CD4-positive, alpha-beta T cell treated with Interleukin-17A for 4 hours (primary cell): ENCODE data around the gene MACROD2.

ENCODE experiments used
- DNase-seq: peaks from one replicate; pipeline ENCODE4 v3.0.0-alpha.2; 2020; ENCODE audit warnings: mixed read lengths

MACROD2 gene

GRCh38 chr20:15422966-15423365 is 1427.7 kb downstream of the MACROD2 start:
- DNase-seq = no peak

GRCh38 chr20:15439551-15439950 is 1444.2 kb downstream of the MACROD2 start:
- no peak for DNase-seq

GRCh38 chr20:15440049-15440820 is 1444.9 kb downstream of the MACROD2 start:
- DNase-seq = no peak

- DNase-seq = no peak
Observed at GRCh38 chr20:15445056-15445840, 1449.9 kb downstream of the MACROD2 start.

GRCh38 chr20:15446373-15446772 is 1451.1 kb downstream of the MACROD2 start:
- DNase-seq = no peak

- DNase-seq = no peak
Observed at GRCh38 chr20:15447549-15447948, 1452.2 kb downstream of the MACROD2 start.

GRCh38 chr20:15449061-15449460 is 1453.7 kb downstream of the MACROD2 start:
- DNase-seq = no peak

- no peak for DNase-seq
Observed at GRCh38 chr20:15451241-15451640, 1455.9 kb downstream of the MACROD2 start.

GRCh38 chr20:15455279-15455678 is 1460.0 kb downstream of the MACROD2 start:
- DNase-seq = no peak

GRCh38 chr20:15461938-15462337 is 1466.6 kb downstream of the MACROD2 start:
- DNase-seq = no peak

- DNase-seq = no peak
Observed at GRCh38 chr20:15475483-15475882, 1480.2 kb downstream of the MACROD2 start.

- no peak for DNase-seq
Observed at GRCh38 chr20:15476186-15476585, 1480.9 kb downstream of the MACROD2 start.

GRCh38 chr20:15476781-15477180 is 1481.5 kb downstream of the MACROD2 start:
- no peak for DNase-seq

GRCh38 chr20:15482525-15482924 is 1487.2 kb downstream of the MACROD2 start:
- no peak for DNase-seq

GRCh38 chr20:15485519-15485918 is 1490.2 kb downstream of the MACROD2 start:
- no peak for DNase-seq

- no peak for DNase-seq
Observed at GRCh38 chr20:15487030-15487429, 1491.7 kb downstream of the MACROD2 start.

- no peak for DNase-seq
Observed at GRCh38 chr20:15487682-15488081, 1492.4 kb downstream of the MACROD2 start.

- no peak for DNase-seq
Observed at GRCh38 chr20:15491575-15491974, 1496.3 kb downstream of the MACROD2 start.

- no peak for DNase-seq
Observed at GRCh38 chr20:15494851-15495250, 1499.5 kb downstream of the MACROD2 start.

- no peak for DNase-seq
Observed at GRCh38 chr20:15496501-15497039, 1501.3 kb downstream of the MACROD2 start.

GRCh38 chr20:15498926-15499325 is 1503.6 kb downstream of the MACROD2 start:
- no peak for DNase-seq

GRCh38 chr20:15506311-15506710 is 1511.0 kb downstream of the MACROD2 start:
- DNase-seq = no peak

GRCh38 chr20:15507151-15507550 is 1511.8 kb downstream of the MACROD2 start:
- DNase-seq = no peak

- DNase-seq = no peak
Observed at GRCh38 chr20:15511551-15511950, 1516.2 kb downstream of the MACROD2 start.
